Smooth muscle cell of the coronary artery (primary cell): ENCODE results near the gene TSN. TPM values are rescaled to one million over a fixed set of nuclear protein-coding genes. Genes with fewer than 3 reads are reported as not detected.

Experiments used
- total RNA-seq: library from RNA; depleted of rRNA; stranded (reverse); fragments of >200 nt; gene quantifications from 2 replicates; pipeline ENCODE4 v1.2.3, GENCODE V29; 2014; ENCODE audit warnings: low replicate concordance

Gene TSN
- total RNA-seq, result 19.9 and 39.7 TPM in 2 replicates

GRCh38 chr2:121755237-121756111 is at the start of gene TSN:
Gene TSN, plus strand, starts transcription at chr2:121755651. Its CDS starts 129 bp downstream, at chr2:121755780.

GRCh38 chr2:121736462-121737336 is 18.8 kb upstream of the TSN start, which contains the start of gene NIFK:
Gene NIFK, minus strand, starts transcription at chr2:121736875. Its CDS starts 25 bp downstream, at chr2:121736850.

Other genes with a start within 250 kb of the TSN start
- under 0.01 TPM in 2 replicates for gene RNU4ATAC, start 224.8 kb upstream of the TSN start, total RNA-seq
- 22.3 and 24.8 TPM in 2 replicates for gene CLASP1, start 106.2 kb upstream of the TSN start, total RNA-seq
- 14.3 and 38.5 TPM in 2 replicates for gene NIFK, start 18.8 kb upstream of the TSN start, total RNA-seq